Measurements from ENCODE around the gene PA2G4. TPM values are rescaled to one million over a fixed set of nuclear protein-coding genes. Genes with fewer than 3 reads are reported as not detected.

The PA2G4 gene
- total and polyA plus RNA-seq, 2 donors (not counting 3 experiments of a cell fraction or from before 2014, with no cell fraction given) = 121 to 188 TPM

- CTCF ChIA-PET = interaction anchor here (1.2 to 5.0 kb wide), 3 partner anchors 21 to 286 kb away, joined by 3 to 59 read pairs (median 3); partner anchors contain the start of gene PA2G4
- TF ChIP-seq CTCF (IDR thresholded peaks at IDR 0.05; ENCODE audit: extremely low read depth in 1 of 2, insufficient read depth in 1 of 2, low read depth in 1 of 2, low read length in 2 of 2) (no peak), FOS (IDR thresholded peaks at IDR 0.05; ENCODE audit: borderline replicate concordance, insufficient read depth, low read length) (no peak), POLR2A (IDR thresholded peaks at IDR 0.05; ENCODE audit: low read depth, low read length) (no peak), JUN (IDR thresholded peaks at IDR 0.05; ENCODE audit: borderline replicate concordance, insufficient read depth, insufficient read length, low read depth) (no peak), GATA2 (IDR thresholded peaks at IDR 0.05; ENCODE audit: insufficient read depth, insufficient read length, low read depth, low read length) (no peak)
- no peak overlapping the region for H2AFZ ChIP-seq (ENCODE audit: low read depth, low read length)
- H3K36me3 ChIP-seq (ENCODE audit: control insufficient read depth in 2 of 2, extremely low read depth in 1 of 2, insufficient read depth in 2 of 2, low read length in 2 of 2) = no peaks in the 10 kb centered on the region
- H3K4me1 ChIP-seq (ENCODE audit: control insufficient read depth, extremely low read depth, insufficient read depth, low read length) = peaks cover 10% of the 10 kb centered on the region
- no peaks in the 10 kb centered on the region for H3K9me3 ChIP-seq (replicated peaks; ENCODE audit: control insufficient read depth, insufficient read depth, low read length)
- no TSS peak for BruUV-seq (replicated peaks)
- no peaks in the 10 kb centered on the region for H3K9me1 ChIP-seq (replicated peaks; ENCODE audit: control insufficient read depth, extremely low read depth, insufficient read depth, low read length)
- H3K27me3 ChIP-seq (ENCODE audit: control insufficient read depth in 2 of 2, insufficient read depth in 2 of 2, low read length in 2 of 2) = peaks cover 2 to 4% of the 10 kb centered on the region in 2 experiments
- H3K4me3 ChIP-seq (replicated peaks in 1 of 3; ENCODE audit: insufficient read depth in 1 of 3, low read depth in 1 of 3, low read length in 3 of 3) = no peak overlapping the region
- H3K27ac ChIP-seq (ENCODE audit: insufficient read depth, low read depth, low read length) = no peak overlapping the region
- dilution Hi-C loops (cut with MboI; ENCODE audit: extremely low pct_ligation_motif_present, low sequenced_read_pairs) = no loop called here
- POLR2A ChIA-PET = no interaction called here
- no peaks in the 10 kb centered on the region for H3K79me2 ChIP-seq (ENCODE audit: control insufficient read depth, insufficient read depth, low read length)
- no peak overlapping the region for H3K9ac ChIP-seq (replicated peaks; ENCODE audit: extremely low read depth, insufficient read depth, low read length)
- DNase-seq (ENCODE audit: low read depth, low spot score) = no peak
- H4K20me1 ChIP-seq (replicated peaks; ENCODE audit: control insufficient read depth, extremely low read depth, insufficient read depth, low read length) = no peaks in the 10 kb centered on the region
- H3K4me2 ChIP-seq (ENCODE audit: insufficient read depth, low read length) = no peak overlapping the region
- FAIRE-seq = no peak
- intact Hi-C loops (cut with micrococcal nuclease) = no loop called here
These were observed 22.0 kb upstream of the PA2G4 start for GRCh38 chr12:56082382-56082781.

GRCh38 chr12:56082967-56083366, 21.4 kb upstream of the PA2G4 start:
- POLR2A ChIA-PET = no interaction called here
- H3K9me1 ChIP-seq (replicated peaks; ENCODE audit: control insufficient read depth, extremely low read depth, insufficient read depth, low read length) = no peaks in the 10 kb centered on the region
- CTCF ChIA-PET = interaction anchor here (1.2 to 5.0 kb wide), 2 partner anchors 21 to 36 kb away, joined by 3 to 59 read pairs; partner anchors contain the start of gene PA2G4

More at GRCh38 chr12:56082967-56083366, 21.4 kb upstream of the PA2G4 start:
- Histone ChIP-seq H4K20me1 (replicated peaks; ENCODE audit: control insufficient read depth, extremely low read depth, insufficient read depth, low read length) (no peaks in the 10 kb centered on the region), H3K79me2 (ENCODE audit: control insufficient read depth, insufficient read depth, low read length) (no peaks in the 10 kb centered on the region), H3K36me3 (ENCODE audit: control insufficient read depth in 2 of 2, extremely low read depth in 1 of 2, insufficient read depth in 2 of 2, low read length in 2 of 2) (no peaks in the 10 kb centered on the region), H3K4me1 (ENCODE audit: control insufficient read depth, extremely low read depth, insufficient read depth, low read length) (peaks cover 15% of the 10 kb centered on the region), H3K27me3 (ENCODE audit: control insufficient read depth in 2 of 2, insufficient read depth in 2 of 2, low read length in 2 of 2) (peaks cover 2 to 4% of the 10 kb centered on the region in 2 experiments), H3K27ac (ENCODE audit: insufficient read depth, low read depth, low read length) (no peak overlapping the region), H3K9me3 (replicated peaks; ENCODE audit: control insufficient read depth, insufficient read depth, low read length) (no peaks in the 10 kb centered on the region), H2AFZ (ENCODE audit: low read depth, low read length) (no peak overlapping the region), H3K4me2 (ENCODE audit: insufficient read depth, low read length) (no peak overlapping the region), H3K9ac (replicated peaks; ENCODE audit: extremely low read depth, insufficient read depth, low read length) (no peak overlapping the region), H3K4me3 (replicated peaks in 1 of 3; ENCODE audit: insufficient read depth in 1 of 3, low read depth in 1 of 3, low read length in 3 of 3) (no peak overlapping the region)
- intact Hi-C loops (cut with micrococcal nuclease) = no loop called here
- TF ChIP-seq POLR2AphosphoS5 (IDR thresholded peaks at IDR 0.05; ENCODE audit: insufficient read depth, low read depth, low read length) = no peak
- no peak for TF ChIP-seq MYC (IDR thresholded peaks at IDR 0.05; ENCODE audit: low read depth, low read length)
- TF ChIP-seq POLR2A (IDR thresholded peaks at IDR 0.05; ENCODE audit: low read depth, low read length) = no peak
- TF ChIP-seq GATA2 (IDR thresholded peaks at IDR 0.05; ENCODE audit: insufficient read depth, insufficient read length, low read depth, low read length) = no peak
- no peak for TF ChIP-seq MAX (IDR thresholded peaks at IDR 0.05; ENCODE audit: insufficient read depth, insufficient read length)
- no peak for TF ChIP-seq EZH2 (IDR thresholded peaks at IDR 0.05; ENCODE audit: borderline replicate concordance, low read depth, low read length, severe bottlenecking)
- TF ChIP-seq FOS (IDR thresholded peaks at IDR 0.05; ENCODE audit: borderline replicate concordance, insufficient read depth, low read length) = no peak
- no peak for TF ChIP-seq CTCF (IDR thresholded peaks at IDR 0.05; ENCODE audit: extremely low read depth in 1 of 2, insufficient read depth in 1 of 2, low read depth in 1 of 2, low read length in 2 of 2)
- TF ChIP-seq JUN (IDR thresholded peaks at IDR 0.05; ENCODE audit: borderline replicate concordance, insufficient read depth, insufficient read length, low read depth) = no peak
- no TSS peak for BruUV-seq (replicated peaks)
- FAIRE-seq (no peak), DNase-seq (ENCODE audit: low read depth, low spot score) (no peak)
- dilution Hi-C loops (cut with MboI; ENCODE audit: extremely low pct_ligation_motif_present, low sequenced_read_pairs) = no loop called here
